Measurements from ENCODE around the gene ZGLP1.
A peak's percentile ranks its signal among the peaks of the same experiment; 100 is the strongest.

The ZGLP1 gene

GRCh38 chr19:10305139-10305806 is 4.3 kb downstream of the ZGLP1 start:
- Histone ChIP-seq H3K9me3 (ENCODE audit: low read length) (no peaks in the 10 kb centered on the region), H3K9ac (ENCODE audit: low read length) (no peak overlapping the region), H3K27me3 (ENCODE audit: control insufficient read depth in 1 of 2, insufficient read depth in 2 of 2, low read length in 2 of 2) (peaks cover 0 to 5% of the 10 kb centered on the region in 2 donors), H3K4me3 (ENCODE audit: low read depth in 1 of 2, low read length in 2 of 2) (no peak overlapping the region), H3K4me1 (ENCODE audit: insufficient read depth, low read length) (no peaks in the 10 kb centered on the region), H3K36me3 (ENCODE audit: insufficient read depth, low read length) (peaks cover 5% of the 10 kb centered on the region), H3K27ac (ENCODE audit: low read depth, low read length) (no peak overlapping the region)

- H3K4me1 ChIP-seq (ENCODE audit: insufficient read depth, low read length) = peaks cover 12% of the 10 kb centered on the region
- H3K9me3 ChIP-seq (ENCODE audit: low read length) = no peaks in the 10 kb centered on the region
- H3K36me3 ChIP-seq (ENCODE audit: insufficient read depth, low read length) = no peaks in the 10 kb centered on the region
- peaks cover 13 to 31% of the 10 kb centered on the region in 2 donors for H3K27me3 ChIP-seq (ENCODE audit: control insufficient read depth in 1 of 2, insufficient read depth in 2 of 2, low read length in 2 of 2)
- H3K27ac ChIP-seq (ENCODE audit: low read depth, low read length) = no peak overlapping the region
- H3K9ac ChIP-seq (ENCODE audit: low read length) = no peak overlapping the region
- H3K4me3 ChIP-seq (ENCODE audit: low read depth in 1 of 2, low read length in 2 of 2) = no peak overlapping the region
These were observed 9.8 kb downstream of the ZGLP1 start for GRCh38 chr19:10299545-10300458.

GRCh38 chr19:10295847-10296591 is 13.6 kb downstream of the ZGLP1 start:
- Histone ChIP-seq H3K4me3 (ENCODE audit: low read depth in 1 of 2, low read length in 2 of 2) (no peak overlapping the region), H3K27ac (ENCODE audit: low read depth, low read length) (no peak overlapping the region), H3K36me3 (ENCODE audit: insufficient read depth, low read length) (no peaks in the 10 kb centered on the region), H3K9ac (ENCODE audit: low read length) (no peak overlapping the region), H3K4me1 (ENCODE audit: insufficient read depth, low read length) (peaks cover 32% of the 10 kb centered on the region), H3K9me3 (ENCODE audit: low read length) (no peaks in the 10 kb centered on the region), H3K27me3 (ENCODE audit: control insufficient read depth in 1 of 2, insufficient read depth in 2 of 2, low read length in 2 of 2) (peaks cover 46 to 64% of the 10 kb centered on the region in 2 donors)

GRCh38 chr19:10295305-10295846 is 14.2 kb downstream of the ZGLP1 start:
- Histone ChIP-seq H3K9me3 (ENCODE audit: low read length) (no peaks in the 10 kb centered on the region), H3K27me3 (ENCODE audit: control insufficient read depth in 1 of 2, insufficient read depth in 2 of 2, low read length in 2 of 2) (peaks cover 52 to 70% of the 10 kb centered on the region in 2 donors), H3K4me3 (ENCODE audit: low read depth in 1 of 2, low read length in 2 of 2) (no peak overlapping the region)

GRCh38 chr19:10294368-10294697 is 15.3 kb downstream of the ZGLP1 start:
- Histone ChIP-seq H3K4me1 (ENCODE audit: insufficient read depth, low read length) (peaks cover 46% of the 10 kb centered on the region), H3K36me3 (ENCODE audit: insufficient read depth, low read length) (no peaks in the 10 kb centered on the region)

More at GRCh38 chr19:10295305-10295846, 14.2 kb downstream of the ZGLP1 start:
- H3K4me1 ChIP-seq (ENCODE audit: insufficient read depth, low read length) = peaks cover 39% of the 10 kb centered on the region
- no peak overlapping the region for H3K27ac ChIP-seq (ENCODE audit: low read depth, low read length)
- H3K36me3 ChIP-seq (ENCODE audit: insufficient read depth, low read length) = no peaks in the 10 kb centered on the region
- H3K9ac ChIP-seq (ENCODE audit: low read length) = no peak overlapping the region

GRCh38 chr19:10293637-10294367 is 15.8 kb downstream of the ZGLP1 start:
- Histone ChIP-seq H3K36me3 (ENCODE audit: insufficient read depth, low read length) (no peaks in the 10 kb centered on the region), H3K9me3 (ENCODE audit: low read length) (no peaks in the 10 kb centered on the region), H3K9ac (ENCODE audit: low read length) (no peak overlapping the region), H3K4me3 (ENCODE audit: low read depth in 1 of 2, low read length in 2 of 2) (no peak overlapping the region), H3K4me1 (ENCODE audit: insufficient read depth, low read length) (peaks cover 52% of the 10 kb centered on the region), H3K27me3 (ENCODE audit: control insufficient read depth in 1 of 2, insufficient read depth in 2 of 2, low read length in 2 of 2) (peaks cover 64 to 80% of the 10 kb centered on the region in 2 donors), H3K27ac (ENCODE audit: low read depth, low read length) (no peak overlapping the region)

More at GRCh38 chr19:10294368-10294697, 15.3 kb downstream of the ZGLP1 start:
- Histone ChIP-seq H3K27ac (ENCODE audit: low read depth, low read length) (no peak overlapping the region), H3K27me3 (ENCODE audit: control insufficient read depth in 1 of 2, insufficient read depth in 2 of 2, low read length in 2 of 2) (peaks cover 59 to 74% of the 10 kb centered on the region in 2 donors), H3K9me3 (ENCODE audit: low read length) (no peaks in the 10 kb centered on the region), H3K9ac (ENCODE audit: low read length) (no peak overlapping the region), H3K4me3 (ENCODE audit: low read depth in 1 of 2, low read length in 2 of 2) (no peak overlapping the region)

- Histone ChIP-seq H3K4me3 (ENCODE audit: low read depth in 1 of 2, low read length in 2 of 2) (peak overlapping the region in 1 of 2 donors; percentile 32), H3K4me1 (ENCODE audit: insufficient read depth, low read length) (peaks cover 53% of the 10 kb centered on the region), H3K27me3 (ENCODE audit: control insufficient read depth in 1 of 2, insufficient read depth in 2 of 2, low read length in 2 of 2) (peaks cover 70 to 88% of the 10 kb centered on the region in 2 donors)
These were observed 16.6 kb downstream of the ZGLP1 start for GRCh38 chr19:10292789-10293636.

GRCh38 chr19:10292206-10292788 is 17.3 kb downstream of the ZGLP1 start:
- Histone ChIP-seq H3K9ac (ENCODE audit: low read length) (no peak overlapping the region), H3K36me3 (ENCODE audit: insufficient read depth, low read length) (no peaks in the 10 kb centered on the region), H3K27me3 (ENCODE audit: control insufficient read depth in 1 of 2, insufficient read depth in 2 of 2, low read length in 2 of 2) (peaks cover 77 to 95% of the 10 kb centered on the region in 2 donors), H3K4me3 (ENCODE audit: low read depth in 1 of 2, low read length in 2 of 2) (peak overlapping the region in 1 of 2 donors; percentile 47), H3K4me1 (ENCODE audit: insufficient read depth, low read length) (peaks cover 53% of the 10 kb centered on the region), H3K9me3 (ENCODE audit: low read length) (no peaks in the 10 kb centered on the region), H3K27ac (ENCODE audit: low read depth, low read length) (no peak overlapping the region)

More at GRCh38 chr19:10292789-10293636, 16.6 kb downstream of the ZGLP1 start:
- Histone ChIP-seq H3K9me3 (ENCODE audit: low read length) (no peaks in the 10 kb centered on the region), H3K27ac (ENCODE audit: low read depth, low read length) (no peak overlapping the region), H3K36me3 (ENCODE audit: insufficient read depth, low read length) (no peaks in the 10 kb centered on the region), H3K9ac (ENCODE audit: low read length) (no peak overlapping the region)

GRCh38 chr19:10291554-10292205 is 17.9 kb downstream of the ZGLP1 start:
- peak overlapping the region in 1 of 2 donors; percentile 47 for H3K4me3 ChIP-seq (ENCODE audit: low read depth in 1 of 2, low read length in 2 of 2)
- peaks cover 53% of the 10 kb centered on the region for H3K4me1 ChIP-seq (ENCODE audit: insufficient read depth, low read length)
- peaks cover 78 to 97% of the 10 kb centered on the region in 2 donors for H3K27me3 ChIP-seq (ENCODE audit: control insufficient read depth in 1 of 2, insufficient read depth in 2 of 2, low read length in 2 of 2)
- H3K36me3 ChIP-seq (ENCODE audit: insufficient read depth, low read length) = no peaks in the 10 kb centered on the region
- no peak overlapping the region for H3K27ac ChIP-seq (ENCODE audit: low read depth, low read length)
- H3K9ac ChIP-seq (ENCODE audit: low read length) = no peak overlapping the region
- no peaks in the 10 kb centered on the region for H3K9me3 ChIP-seq (ENCODE audit: low read length)
